Fibroblast of villous mesenchyme (primary cell): ENCODE measurements around the gene TMEM80. TPM values are rescaled to one million over a fixed set of nuclear protein-coding genes. Genes with fewer than 3 reads are reported as not detected.
A peak's percentile ranks its signal among the peaks of the same experiment; 100 is the strongest.

Experiments used
- DNase-seq: peaks from one replicate; pipeline ENCODE4 v3.0.0-alpha.2; 2010; ENCODE audit warnings: low read depth
- H3K4me3 ChIP-seq: 2 replicates; pipeline ENCODE4 v1.5.1; 2011; ENCODE audit warnings: low read depth, mild to moderate bottlenecking, low read length
- total RNA-seq: library from RNA; depleted of rRNA; stranded (reverse); fragments of >200 nt; gene quantifications from 2 replicates; pipeline ENCODE4 v1.2.3, GENCODE V29; 2012
- TF ChIP-seq, protein P1 (sequence below): IDR thresholded peaks from 2 replicates; pipeline ENCODE4 v1.5.1; 2012; ENCODE audit warnings: low read depth, mild to moderate bottlenecking, low read length; ENCODE audit not compliant: insufficient read depth

TMEM80 gene
- total RNA-seq, 1 donor: 13.0 TPM

DNA sequence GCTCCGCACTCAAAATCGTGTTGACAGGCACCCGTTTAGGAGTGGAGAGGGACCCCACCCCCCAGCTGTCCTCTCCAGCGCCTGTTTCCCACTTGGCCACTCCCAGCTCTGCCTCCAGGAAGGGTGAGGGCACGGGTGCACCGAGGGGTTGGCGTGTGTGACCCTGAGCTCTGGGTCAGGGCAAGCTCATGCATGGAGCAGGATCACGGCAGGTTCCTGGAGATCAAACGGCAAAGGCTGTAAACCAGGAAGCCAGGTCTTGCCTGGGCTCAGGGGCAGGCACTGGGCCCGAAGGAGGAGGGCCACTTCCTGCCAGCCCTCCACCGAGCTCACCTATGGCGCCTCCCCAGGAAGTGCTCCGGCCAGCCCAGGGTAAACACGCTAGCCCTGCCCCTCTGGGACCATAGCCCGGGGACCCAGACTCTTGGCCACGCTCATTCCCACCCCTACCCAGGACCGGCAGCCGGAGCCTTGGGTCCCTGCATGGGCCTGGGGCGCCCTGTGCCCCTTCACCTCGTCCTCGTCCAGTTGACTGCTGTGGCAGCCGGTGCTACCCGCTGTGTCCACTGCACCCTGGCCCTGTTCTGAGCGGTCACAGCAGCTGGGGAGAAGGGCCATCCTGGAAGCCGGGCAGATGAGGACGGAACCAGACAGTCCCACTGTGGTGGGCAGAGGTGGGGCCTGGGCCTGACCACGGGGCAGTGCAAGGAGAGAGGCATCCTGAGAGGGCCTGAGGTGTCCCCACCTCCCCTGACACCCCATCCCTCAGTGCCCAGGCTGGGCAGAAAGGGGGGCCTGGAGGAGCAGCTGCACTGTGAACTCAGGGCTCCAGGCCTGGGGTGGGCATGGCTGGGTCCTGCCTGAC, 9.4 kb downstream of the TMEM80 start:
- TF ChIP-seq, protein P1, sequence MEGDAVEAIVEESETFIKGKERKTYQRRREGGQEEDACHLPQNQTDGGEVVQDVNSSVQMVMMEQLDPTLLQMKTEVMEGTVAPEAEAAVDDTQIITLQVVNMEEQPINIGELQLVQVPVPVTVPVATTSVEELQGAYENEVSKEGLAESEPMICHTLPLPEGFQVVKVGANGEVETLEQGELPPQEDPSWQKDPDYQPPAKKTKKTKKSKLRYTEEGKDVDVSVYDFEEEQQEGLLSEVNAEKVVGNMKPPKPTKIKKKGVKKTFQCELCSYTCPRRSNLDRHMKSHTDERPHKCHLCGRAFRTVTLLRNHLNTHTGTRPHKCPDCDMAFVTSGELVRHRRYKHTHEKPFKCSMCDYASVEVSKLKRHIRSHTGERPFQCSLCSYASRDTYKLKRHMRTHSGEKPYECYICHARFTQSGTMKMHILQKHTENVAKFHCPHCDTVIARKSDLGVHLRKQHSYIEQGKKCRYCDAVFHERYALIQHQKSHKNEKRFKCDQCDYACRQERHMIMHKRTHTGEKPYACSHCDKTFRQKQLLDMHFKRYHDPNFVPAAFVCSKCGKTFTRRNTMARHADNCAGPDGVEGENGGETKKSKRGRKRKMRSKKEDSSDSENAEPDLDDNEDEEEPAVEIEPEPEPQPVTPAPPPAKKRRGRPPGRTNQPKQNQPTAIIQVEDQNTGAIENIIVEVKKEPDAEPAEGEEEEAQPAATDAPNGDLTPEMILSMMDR: no peak
- H3K4me3 ChIP-seq: peak overlapping the region; percentile 80
- DNase-seq: no peak

DNA sequence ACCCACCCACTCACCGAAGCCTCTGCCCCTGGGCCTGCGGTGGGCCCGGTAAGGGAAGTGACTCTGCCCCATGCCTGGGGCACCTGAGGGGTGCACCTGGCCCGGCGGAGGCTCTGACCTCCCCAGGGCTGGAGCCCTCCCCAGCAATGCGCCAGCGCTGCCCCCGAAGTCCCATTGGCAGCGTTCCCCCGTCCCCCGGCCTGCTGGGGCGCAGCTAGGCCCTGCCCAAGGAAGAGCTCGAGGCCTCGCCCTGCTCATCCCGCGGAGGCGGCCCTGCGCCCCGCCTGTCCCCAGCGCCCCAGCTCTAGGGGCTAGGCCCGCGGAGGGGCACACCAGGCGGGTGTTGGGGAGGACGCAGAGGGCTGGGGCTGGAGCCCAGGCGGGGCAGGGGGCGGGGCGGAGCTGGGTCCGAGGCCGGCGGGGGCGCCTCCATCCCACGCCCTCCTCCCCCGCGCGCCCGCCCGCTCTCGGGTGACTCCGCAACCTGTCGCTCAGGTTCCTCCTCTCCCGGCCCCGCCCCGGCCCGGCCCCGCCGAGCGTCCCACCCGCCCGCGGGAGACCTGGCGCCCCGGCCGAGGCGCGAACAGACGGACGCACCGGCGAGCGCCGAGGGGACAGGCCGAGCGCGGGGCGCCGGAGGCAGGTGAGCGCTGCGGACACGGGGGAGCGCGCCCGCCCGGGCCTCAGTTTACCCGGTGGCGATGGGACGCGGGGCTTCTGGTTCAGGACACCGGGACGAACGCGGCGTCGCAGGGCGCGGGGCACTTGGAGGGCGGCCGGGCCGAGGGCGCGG, 10.2 kb downstream of the TMEM80 start, which contains the start of gene EPS8L2:
EPS8L2 (plus strand) TSS at position 586 of the 793 bp plus-strand sequence. CDS start 3,177 bp downstream, outside the sequence.
- TF ChIP-seq, protein P1: no peak
- H3K4me3 ChIP-seq: peak within 1 kb of the TSS; percentile 80
- DNase-seq: no peak

DNA sequence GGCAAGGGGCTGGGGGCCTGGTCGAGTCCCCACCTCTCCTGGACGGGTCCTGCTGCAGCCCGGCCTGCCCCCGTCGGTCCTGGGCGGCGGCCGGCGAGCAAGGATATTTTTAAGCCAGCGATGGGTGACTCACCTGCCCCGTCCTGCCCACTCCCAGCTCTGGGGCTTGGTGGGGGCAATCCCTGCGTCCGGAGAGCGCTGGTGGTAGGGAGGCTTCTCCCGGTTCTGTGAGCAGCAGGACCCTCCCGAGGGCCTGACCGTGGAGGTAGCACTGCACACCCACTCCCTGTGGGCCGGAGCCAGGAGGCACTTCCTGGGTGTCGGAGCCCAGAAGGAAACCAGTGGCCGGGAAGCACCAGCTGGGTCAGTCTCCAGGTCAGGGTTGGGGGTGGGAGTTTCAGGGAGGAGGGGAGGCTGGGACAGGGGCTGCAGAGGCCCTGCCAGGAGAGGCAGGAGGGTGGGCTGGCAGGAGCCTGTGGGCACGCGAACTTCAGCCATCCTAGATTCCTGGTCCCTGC, 10.9 kb downstream of the TMEM80 start:
- TF ChIP-seq, protein P1: no peak
- DNase-seq: peak; percentile 47

DNA sequence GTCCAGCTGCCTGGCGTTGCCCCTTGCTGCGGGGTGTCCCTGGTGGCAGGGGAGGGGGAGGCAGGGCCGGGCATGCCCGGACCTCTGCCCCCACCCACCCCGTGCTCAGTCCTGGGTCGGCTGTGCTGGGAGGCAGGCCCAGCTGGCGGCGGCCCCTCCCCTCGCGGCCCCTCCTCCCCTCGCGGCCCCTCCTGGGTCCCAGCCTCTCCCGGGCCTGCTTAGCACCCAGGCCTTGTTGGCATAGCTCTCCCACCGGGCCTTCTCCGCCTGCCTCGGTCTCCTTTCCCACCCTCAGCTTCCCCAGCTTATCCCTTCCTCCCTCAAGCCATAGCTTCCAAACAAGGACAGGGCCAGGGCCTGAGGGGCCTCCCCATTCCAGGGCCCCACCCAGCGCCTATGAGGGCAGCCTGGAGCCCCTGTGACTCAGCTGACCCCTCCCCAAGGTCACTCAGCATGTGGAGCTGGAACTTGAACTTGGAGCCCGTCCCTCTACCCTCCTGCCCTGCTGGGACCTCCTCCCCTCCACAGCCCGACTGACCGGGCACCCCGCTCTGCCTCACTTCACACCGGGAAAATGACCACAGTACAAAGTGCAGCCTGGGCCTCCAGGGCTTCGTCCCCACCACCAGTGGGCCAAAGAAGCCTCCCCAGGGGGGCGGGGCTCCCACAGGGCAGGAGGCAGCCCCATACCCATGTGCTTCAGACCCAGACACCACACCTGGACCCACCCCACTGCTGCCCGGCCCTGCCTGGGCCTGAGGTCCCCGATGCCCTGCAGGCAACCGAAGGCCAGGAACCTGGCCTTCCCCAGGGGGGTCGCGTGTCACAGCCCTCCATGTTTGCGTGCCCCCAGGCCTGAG, 11.6 kb downstream of the TMEM80 start:
- TF ChIP-seq, protein P1: peak; percentile 24
- peak overlapping the region; percentile 80 for H3K4me3 ChIP-seq
- DNase-seq: peak; percentile 61

More for the DNA sequence above, 10.9 kb downstream of the TMEM80 start:
- peak overlapping the region; percentile 80 for H3K4me3 ChIP-seq

DNA sequence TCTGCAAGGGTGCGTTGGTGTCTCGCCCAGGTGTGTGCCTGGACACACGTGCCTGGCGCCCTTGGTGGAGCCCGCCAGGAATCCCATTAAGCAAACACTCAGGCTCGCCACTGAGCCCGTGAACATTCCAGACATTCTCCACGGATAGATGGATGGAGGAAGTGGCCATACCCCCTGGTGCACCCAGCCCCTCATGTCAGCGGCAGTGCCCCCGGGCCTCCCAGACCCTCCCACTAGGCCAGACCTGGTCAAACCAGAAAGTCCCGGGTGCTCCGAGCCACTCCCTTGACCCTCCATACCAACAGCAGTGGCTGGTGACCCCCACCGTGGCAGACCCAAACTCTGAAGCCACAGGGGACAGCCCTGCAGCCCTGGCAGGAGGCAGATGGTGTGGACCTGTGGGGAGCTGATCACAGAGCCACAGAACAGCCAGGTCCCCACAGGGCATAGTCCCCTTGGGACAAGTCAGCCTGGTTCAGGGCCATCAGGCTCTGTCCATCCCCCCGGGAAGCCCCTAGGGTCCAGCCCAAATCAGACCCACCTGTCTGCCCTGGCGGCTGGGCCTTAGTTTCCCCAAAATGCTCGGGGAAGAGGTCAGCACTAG, 12.3 kb downstream of the TMEM80 start:
- TF ChIP-seq, protein P1: no peak
- no peak for DNase-seq
- no peak overlapping the region for H3K4me3 ChIP-seq

DNA sequence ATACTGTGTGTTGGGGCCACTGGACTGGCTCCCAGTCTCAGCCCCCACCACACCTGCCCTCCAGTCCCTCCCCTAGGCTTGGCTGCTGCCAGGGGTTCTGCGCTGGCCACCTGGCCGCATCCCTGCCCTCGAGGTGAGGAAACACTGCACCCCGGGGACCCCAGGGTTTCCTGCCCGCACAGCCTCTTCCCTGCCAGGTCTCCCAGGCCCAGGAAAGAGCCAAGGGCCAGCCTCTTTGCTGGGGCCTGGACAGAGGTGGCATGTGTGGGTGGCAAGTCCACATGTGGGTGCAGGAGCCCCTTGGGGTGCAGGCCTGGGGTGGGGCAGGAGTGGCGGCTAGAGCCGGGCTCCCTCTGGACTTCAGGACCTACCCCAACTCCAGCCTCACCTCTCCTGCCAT, 12.9 kb downstream of the TMEM80 start:
- DNase-seq: no peak
- TF ChIP-seq, protein P1: no peak
- H3K4me3 ChIP-seq: no peak overlapping the region
